ENCODE measurements around the gene SCEL.
"Not testable (repeated sequence)": the region's sequence is repeated elsewhere in the genome, so short reads cannot be mapped to it uniquely, and the experiment has no call there.

SCEL gene, protein sequence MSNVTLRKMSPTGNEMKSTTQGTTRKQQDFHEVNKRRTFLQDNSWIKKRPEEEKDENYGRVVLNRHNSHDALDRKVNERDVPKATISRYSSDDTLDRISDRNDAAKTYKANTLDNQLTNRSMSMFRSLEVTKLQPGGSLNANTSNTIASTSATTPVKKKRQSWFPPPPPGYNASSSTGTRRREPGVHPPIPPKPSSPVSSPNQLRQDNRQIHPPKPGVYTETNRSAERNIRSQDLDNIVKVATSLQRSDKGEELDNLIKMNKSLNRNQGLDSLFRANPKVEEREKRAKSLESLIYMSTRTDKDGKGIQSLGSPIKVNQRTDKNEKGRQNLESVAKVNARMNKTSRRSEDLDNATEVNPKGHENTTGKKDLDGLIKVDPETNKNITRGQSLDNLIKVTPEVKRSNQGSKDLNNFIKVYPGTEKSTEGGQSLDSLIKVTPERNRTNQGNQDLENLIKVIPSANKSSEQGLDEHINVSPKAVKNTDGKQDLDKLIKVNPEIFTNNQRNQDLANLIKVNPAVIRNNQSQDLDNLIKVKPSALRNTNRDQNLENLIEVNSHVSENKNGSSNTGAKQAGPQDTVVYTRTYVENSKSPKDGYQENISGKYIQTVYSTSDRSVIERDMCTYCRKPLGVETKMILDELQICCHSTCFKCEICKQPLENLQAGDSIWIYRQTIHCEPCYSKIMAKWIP

DNA sequence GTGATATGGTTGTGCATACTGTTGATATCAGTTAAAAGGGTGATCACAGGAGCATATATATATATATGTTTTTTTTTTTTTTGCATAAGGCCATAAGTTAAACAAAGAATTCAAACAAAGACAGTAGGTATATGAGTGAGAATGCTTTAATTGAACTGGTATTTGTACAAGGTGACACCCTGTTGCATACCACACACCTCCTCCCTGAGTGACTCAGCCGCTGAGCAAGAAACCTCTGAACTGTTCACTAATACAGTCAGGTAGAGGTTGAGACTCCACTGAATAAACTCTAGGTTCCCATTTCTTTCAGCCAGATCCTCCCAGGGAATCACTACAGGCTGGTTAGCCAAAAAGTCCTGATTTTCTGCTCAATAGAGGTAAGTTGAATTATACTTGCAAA lies at the start of gene SCEL:
SCEL (plus strand) TSS at position 259 of the 400 bp plus-strand sequence. CDS start 20,170 bp downstream, outside the sequence.
- DNase-seq (ENCODE audit: low read depth): no peak

GRCh38 chr13:77489566-77490337 lies 45.8 kb upstream of the SCEL start:
- no peak for DNase-seq (ENCODE audit: low read depth)

DNA sequence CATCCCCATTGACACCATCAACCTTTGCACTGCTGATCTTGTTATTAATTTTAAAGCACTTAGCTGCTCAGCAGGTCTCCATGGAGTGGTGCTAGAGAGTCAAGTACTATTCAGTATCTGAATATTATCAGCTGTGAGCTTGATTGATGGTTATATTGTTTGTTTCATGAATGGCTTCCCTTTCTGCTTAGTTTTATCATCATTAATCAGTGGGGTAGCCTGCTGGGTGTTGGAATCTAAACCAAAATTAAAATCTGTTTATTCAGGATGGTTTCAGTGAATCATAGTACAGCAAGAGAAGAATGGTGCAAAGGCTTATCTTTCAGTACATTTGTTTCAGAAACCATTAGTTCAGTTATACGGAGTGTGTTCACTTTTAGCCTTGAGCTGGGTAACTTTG lies 42.5 kb upstream of the SCEL start:
- DNase-seq (ENCODE audit: low read depth): peak; percentile 57

DNA sequence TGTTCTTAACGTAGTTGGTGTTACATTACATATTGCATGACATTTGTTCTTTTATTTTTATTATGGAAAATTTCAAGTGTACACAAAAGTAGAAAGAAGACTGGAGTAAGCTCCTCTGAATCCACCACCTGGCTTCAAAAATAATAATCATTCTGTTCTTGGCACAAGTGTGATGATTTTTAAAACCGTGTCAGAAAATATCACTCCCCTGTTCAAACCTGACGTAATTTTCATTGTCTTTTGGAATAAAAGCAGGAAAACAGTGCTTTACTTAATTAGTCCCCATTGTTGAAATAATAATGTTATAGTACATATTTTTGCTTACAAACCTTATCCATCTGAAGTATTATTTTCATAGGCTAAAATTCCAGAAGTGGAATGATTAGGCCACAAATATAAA lies 41.3 kb upstream of the SCEL start:
- no peak for DNase-seq (ENCODE audit: low read depth)

DNA sequence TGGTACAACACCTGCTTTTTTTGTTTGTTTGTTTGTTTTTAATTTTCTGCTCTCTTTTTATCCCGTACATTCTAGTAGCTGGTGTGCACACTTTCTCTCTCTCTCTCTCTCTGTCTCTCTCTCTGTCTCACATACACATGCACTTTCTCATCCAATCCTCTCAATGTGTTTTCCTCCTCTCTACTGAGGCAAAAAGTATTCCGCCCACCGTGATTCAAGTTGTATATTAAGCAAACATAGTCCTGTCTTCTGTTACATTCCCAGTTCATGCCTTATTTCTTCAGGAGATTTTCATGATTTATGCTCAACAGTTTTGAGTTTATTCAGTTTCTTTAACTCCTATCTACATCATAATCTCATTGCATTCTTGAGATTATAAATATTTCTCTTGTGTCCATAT lies 38.2 kb upstream of the SCEL start:
- no peak for DNase-seq (ENCODE audit: low read depth)

GRCh38 chr13:77497835-77498234 lies 37.7 kb upstream of the SCEL start:
- DNase-seq (ENCODE audit: low read depth): no peak

DNA sequence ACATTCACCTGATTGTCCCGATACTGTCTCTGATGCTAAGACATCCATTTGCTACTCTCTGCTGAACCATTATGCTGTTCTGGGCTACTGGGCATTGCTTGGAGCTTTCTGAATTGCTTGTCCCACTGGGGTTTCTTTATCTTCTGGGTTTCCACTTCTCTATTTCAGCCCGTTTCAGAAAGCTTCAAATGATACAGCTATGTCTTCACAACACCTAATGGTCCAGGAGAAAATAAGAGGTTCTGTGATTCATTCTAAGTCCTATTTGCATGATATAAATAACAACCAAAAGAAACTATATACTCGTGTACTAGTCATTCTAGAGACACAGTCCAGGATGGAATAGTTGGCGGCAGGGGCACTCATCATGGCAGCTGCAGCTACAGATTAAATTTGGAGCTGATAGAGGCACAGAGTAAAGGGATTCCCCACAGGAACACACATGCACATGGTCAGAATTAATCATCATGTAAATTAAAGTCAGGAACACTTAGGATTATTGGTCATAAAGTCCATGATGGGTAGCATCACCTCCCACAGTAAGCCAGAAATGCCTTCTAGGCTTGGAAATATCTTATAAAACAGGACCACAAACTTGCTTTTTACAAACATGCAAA lies 33.3 kb upstream of the SCEL start:
- no peak for DNase-seq (ENCODE audit: low read depth)

GRCh38 chr13:77503398-77503797 lies 32.1 kb upstream of the SCEL start:
- no peak for DNase-seq (ENCODE audit: low read depth)

GRCh38 chr13:77506874-77507273 lies 28.6 kb upstream of the SCEL start:
- DNase-seq (ENCODE audit: low read depth): no peak

- DNase-seq (ENCODE audit: low read depth): peak; percentile 94
Measured at GRCh38 chr13:77507931-77508776, 27.4 kb upstream of the SCEL start.

DNA sequence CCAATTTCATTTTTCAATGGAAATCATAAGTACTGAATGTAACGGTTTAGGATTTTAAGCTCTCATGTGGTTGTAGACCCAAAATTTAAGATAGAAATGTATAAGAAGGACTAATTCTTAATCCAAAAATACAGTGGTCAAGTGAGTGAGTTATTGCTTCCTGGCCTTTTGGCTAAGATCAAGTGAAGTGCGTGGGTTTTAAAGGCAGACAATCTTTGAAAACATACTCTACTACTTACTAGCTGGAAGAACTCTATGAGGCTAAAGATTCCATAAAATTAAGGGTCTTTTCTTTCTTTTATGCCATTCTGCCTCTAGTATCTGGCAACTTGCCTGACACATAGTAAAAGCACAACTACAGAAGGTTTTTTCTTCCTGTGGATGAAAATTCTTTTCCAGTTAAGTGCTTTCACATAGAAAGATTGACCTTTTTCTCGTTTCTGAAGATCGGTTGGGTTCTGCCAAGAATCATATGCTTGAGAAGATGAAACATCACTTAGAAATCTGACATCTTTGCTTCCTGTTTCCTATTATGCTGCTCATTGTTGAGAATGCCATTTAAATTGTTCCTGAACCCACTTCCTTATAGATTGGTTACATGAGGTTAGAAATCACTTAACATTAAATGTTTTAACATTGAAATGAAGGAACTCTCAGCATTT lies 26.4 kb upstream of the SCEL start:
- DNase-seq (ENCODE audit: low read depth): peak; percentile 88

- peak; percentile 43 for DNase-seq (ENCODE audit: low read depth)
Measured at GRCh38 chr13:77510156-77510555, 25.4 kb upstream of the SCEL start.

- no peak for DNase-seq (ENCODE audit: low read depth)
Measured at GRCh38 chr13:77511552-77511951, 24.0 kb upstream of the SCEL start.

DNA sequence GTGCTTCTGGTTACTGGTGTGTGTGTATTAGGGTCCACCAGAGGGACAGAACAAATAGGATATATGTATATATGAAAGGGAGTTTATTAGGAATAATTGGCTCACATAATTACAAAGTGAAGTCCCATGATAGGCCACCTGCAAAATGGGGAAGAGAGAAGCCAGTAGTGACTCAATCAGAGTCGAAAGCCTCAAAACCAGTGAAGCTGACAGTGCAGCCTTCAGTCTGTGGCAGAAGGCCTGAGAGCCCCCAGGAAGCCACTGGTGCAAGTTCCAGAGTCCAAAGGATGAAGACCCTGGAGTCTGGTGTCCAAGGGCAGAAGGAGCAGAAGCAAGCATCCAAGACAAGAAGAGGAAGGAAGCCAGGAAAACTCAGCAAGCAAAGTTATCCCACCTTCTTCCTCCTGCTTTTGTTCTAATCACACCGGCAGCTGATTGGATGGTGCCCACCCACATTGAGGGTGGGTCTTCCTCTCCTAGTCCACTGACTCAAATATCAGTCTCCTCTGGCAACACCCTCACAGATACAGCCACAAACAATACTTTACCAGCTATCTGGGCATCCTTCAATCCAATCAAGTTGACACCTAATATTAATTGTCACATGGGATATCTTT lies 21.7 kb upstream of the SCEL start:
- no peak for DNase-seq (ENCODE audit: low read depth)

- no peak for DNase-seq (ENCODE audit: low read depth)
Measured at GRCh38 chr13:77514336-77514726, 21.2 kb upstream of the SCEL start.

- no peak for DNase-seq (ENCODE audit: low read depth)
Measured at GRCh38 chr13:77515785-77516184, 19.7 kb upstream of the SCEL start.

DNA sequence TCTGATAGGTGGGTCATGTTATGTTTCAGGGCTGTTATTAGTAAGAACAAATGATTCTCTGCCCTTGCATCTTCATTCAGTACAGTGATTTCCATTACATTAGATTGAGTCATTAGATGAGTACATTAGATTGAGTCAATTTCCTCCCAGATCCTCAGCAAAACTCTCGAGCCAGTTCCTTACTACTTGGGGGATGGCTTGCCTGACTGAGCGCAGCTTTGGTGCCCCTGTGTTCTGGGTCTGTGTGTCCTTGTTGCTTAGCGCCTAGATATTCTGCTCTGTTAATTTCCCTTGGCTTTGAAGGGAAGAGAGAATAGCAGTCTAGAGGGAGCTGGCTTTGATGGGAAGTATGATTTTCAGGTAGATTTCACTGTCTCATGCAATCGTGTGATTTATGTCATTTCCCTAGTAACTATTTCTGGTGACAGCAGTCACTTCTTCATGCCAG lies 19.1 kb upstream of the SCEL start:
- DNase-seq (ENCODE audit: low read depth): peak; percentile 76

DNA sequence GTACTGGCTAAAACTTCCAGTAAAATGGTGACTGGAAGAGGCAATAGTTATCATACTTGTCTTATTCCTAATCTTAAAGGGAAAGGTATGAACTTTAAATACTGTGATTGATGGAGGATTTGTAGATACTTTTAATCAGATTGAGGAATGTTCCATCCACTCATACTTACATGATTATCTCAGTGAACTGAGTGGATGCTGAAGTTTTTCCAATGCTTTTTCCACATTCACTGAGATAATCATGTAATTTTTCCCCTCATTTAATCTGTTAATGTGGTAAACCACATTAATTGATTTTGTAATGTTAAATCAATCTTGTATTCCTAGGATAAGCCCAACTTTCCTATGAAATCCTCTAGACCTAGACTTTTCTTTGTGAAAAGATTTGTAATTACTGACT lies 17.2 kb upstream of the SCEL start:
- DNase-seq (ENCODE audit: low read depth): no peak

GRCh38 chr13:77519396-77519795 lies 16.1 kb upstream of the SCEL start:
- not testable (repeated sequence) for DNase-seq (ENCODE audit: low read depth)

GRCh38 chr13:77519808-77520207 lies 15.7 kb upstream of the SCEL start:
- DNase-seq (ENCODE audit: low read depth): no peak
